ENCODE measurements around the gene PPP1R9A.

PPP1R9A gene

DNA sequence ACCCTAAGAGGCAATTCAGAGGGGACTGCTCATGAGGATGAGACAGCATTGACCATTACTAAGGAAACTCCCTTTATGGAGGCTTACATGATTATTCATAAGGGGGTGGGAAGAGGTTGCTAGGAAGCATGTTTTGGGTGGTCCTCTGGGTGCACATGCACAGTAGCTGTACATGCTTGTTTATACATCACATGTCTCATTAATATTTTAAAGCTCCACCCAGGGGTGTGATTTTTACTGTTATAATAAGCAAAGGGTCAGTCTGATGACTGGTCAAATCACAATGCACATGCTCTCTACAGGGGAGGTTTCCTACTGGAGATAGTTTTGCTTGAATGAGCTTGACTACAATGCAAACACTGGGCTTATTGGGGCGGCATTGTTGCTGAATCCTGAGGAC lies 23.8 kb upstream of the PPP1R9A start:
- no peak for TF ChIP-seq CTCF (IDR thresholded peaks at IDR 0.05)

DNA sequence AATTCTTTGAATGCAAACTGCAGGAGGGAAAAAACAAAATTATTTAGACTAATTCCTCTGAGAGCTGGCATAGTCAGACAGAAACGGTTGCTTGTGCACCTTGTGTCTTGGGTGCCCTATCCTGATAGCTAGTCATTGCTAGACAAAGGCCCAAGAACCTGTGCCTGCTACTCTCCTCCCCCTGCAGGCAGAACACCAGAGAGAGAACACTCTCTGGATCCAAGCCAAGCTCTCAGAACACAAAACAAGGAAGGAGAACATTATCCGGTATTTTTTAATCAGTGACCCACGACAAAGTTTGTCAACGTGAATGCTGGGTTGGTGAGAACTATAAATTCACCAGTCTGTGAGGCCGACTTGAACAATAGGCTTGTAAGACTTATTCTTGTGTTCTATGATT lies 18.8 kb upstream of the PPP1R9A start:
- 0 out of 2 replicates have a peak, but pooled peaks have one; percentile 28 for TF ChIP-seq CTCF (IDR thresholded peaks at IDR 0.05)

- no peak for TF ChIP-seq CTCF (IDR thresholded peaks at IDR 0.05)
These were observed 18.3 kb upstream of the PPP1R9A start for GRCh38 chr7:94888995-94889523.

DNA sequence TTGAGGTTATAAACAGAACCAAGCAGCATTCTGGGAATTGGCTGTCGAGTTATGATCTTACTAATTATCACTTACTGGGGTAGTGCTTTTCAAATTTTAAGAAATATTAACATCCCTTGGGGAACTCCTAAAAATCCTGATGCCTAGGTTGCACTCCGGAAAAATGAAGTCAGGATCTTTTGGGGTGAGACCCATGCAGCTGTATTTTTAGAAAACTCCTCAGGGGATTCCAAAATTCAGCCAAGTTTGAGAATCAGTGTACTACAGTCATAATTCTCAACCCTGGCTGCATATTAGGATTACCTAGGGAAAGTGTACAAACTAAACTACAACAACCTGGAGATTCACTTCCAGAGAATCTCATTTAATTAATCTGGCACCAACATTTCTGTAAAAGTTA lies 17.2 kb upstream of the PPP1R9A start:
- no peak for TF ChIP-seq CTCF (IDR thresholded peaks at IDR 0.05)

DNA sequence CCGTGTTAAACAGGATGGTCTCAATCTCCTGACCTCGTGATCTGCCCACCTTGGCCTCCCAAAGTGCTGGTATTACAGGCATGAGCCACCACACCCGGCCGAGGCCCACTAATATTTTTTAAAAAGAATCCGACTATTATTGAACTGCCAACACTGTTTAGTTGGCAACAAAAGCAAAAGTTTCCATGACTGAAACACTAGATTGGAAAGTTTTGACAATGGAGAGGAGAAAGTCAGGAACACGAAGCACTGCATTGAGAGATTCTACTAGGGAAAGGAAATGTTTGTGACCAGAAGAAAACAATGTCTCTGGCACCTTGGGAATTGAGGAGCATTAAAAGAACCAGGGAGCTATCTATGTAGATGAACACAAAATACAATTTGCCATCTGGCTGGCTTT lies 13.7 kb upstream of the PPP1R9A start:
- TF ChIP-seq CTCF (IDR thresholded peaks at IDR 0.05): no peak

DNA sequence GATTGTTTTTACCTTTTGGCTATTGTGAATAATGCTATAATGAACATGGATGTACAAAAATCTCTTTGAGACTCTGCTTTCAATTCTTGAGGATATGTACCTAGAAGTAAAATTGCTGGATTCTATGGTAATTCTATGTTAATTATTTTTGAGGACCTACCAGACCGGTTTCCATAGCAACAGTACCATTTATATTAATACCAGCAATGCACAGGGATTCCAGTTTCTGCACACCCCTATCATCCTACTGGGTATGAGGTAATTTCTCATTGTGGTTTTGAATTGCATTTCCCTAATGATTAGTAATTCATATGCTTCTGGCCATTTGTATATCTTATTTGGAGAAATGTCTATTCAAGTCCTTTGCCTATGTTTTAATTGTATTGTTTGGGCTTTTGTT lies 9.9 kb upstream of the PPP1R9A start:
- TF ChIP-seq CTCF (IDR thresholded peaks at IDR 0.05): no peak

- no peak for TF ChIP-seq CTCF (IDR thresholded peaks at IDR 0.05)
These were observed 9.1 kb upstream of the PPP1R9A start for GRCh38 chr7:94898340-94898739.

GRCh38 chr7:94901981-94902380 lies 5.4 kb upstream of the PPP1R9A start:
- TF ChIP-seq CTCF (IDR thresholded peaks at IDR 0.05): no peak
